ENCODE data around the gene SLCO1B3.

GRCh38 chr12:20852649-20853048 is 42.1 kb downstream of the SLCO1B3 start:
- TF ChIP-seq GATA3 (IDR thresholded peaks at IDR 0.05; ENCODE audit: low read depth, low read length), result no peak
- TF ChIP-seq GATA2 (IDR thresholded peaks at IDR 0.05; ENCODE audit: low read depth, low read length), result no peak

Data from SH-SY5Y (cell line).